IPS-18c (cell line): ENCODE results near the gene CPXM1.
A peak's percentile ranks its signal among the peaks of the same experiment; 100 is the strongest.

Experiments
- H3K4me3 ChIP-seq: 2 replicates; pipeline ENCODE4 v1.7.0; 2013; ENCODE audit warnings: low read depth, mild to moderate bottlenecking, low read length, moderate library complexity; ENCODE audit not compliant: insufficient read depth
- H3K9me3 ChIP-seq: one replicate; pipeline ENCODE4 v1.6.1; 2013; ENCODE audit warnings: mild to moderate bottlenecking, low read length, moderate library complexity; ENCODE audit not compliant: control insufficient read depth, insufficient read depth

CPXM1 gene

DNA sequence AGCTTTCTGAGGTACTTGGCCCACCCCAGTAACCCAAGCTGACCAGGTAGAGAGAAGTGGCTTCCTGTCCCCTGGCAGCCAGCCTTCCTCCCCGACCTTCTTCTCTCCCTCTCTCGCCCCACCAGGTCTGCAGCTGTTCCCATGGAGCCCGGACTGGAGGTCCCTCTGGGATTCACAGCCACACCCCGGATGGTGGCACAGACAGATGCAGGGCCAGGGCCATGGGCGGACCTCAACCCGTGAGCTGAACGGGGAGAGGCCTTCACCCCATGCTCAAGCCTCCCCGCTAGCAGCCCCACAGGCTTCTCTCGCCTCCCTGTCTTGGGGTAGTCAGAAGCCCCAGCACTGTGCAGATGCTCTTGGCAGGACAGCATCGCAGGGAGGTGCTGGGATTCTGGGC, 41.3 kb downstream of the CPXM1 start:
- no peaks in the 10 kb centered on the region for H3K9me3 ChIP-seq
- no peak overlapping the region for H3K4me3 ChIP-seq

GRCh38 chr20:2757969-2758368, 42.5 kb downstream of the CPXM1 start:
- no peak overlapping the region for H3K4me3 ChIP-seq
- no peaks in the 10 kb centered on the region for H3K9me3 ChIP-seq

DNA sequence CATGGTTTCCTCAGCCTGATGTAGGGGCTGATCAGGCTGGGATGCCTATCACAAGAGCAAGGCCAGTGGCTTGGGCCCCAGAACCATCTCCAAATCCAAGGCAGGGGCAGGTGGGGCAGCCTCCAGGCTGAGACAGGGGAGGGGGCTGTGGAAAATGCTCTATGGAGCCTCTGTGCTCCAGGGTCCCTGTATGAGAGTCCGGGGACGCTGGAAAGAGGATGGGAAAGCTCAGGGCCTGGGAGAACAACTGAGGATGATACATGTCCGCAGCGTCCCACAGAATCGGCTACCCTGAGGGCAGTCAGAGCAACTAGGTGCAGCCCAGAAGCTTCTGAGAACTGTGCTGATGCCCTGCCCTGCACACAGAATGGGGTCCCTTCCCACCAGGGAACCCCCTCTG, 43.4 kb downstream of the CPXM1 start:
- Histone ChIP-seq H3K4me3 (no peak overlapping the region), H3K9me3 (no peaks in the 10 kb centered on the region)

- H3K9me3 ChIP-seq = no peaks in the 10 kb centered on the region
- no peak overlapping the region for H3K4me3 ChIP-seq
These were observed 44.3 kb downstream of the CPXM1 start for GRCh38 chr20:2756056-2756611.

GRCh38 chr20:2755451-2756055, 44.9 kb downstream of the CPXM1 start:
- H3K4me3 ChIP-seq = no peak overlapping the region

DNA sequence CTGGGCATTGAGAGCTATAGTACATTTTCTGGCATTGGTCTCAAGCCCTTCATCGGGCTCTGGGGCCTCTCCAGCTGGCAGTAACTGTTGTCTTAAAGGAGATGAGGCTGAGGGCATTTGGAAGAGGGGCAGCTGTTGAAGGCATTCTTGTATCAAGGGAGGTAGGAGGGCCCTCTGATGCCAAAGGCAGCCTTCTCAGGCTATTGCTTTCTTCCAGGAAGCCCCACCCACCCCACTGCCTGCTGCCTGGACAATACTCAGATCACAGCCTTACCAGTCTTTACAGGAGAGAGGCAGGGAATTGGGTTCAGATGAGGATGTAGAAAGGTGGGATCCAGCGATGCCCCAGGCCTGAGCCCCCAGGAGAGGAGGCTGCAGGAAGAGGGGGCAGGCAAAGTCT, 46.0 kb downstream of the CPXM1 start:
- H3K9me3 ChIP-seq = no peaks in the 10 kb centered on the region
- H3K4me3 ChIP-seq = no peak overlapping the region

More at GRCh38 chr20:2755451-2756055, 44.9 kb downstream of the CPXM1 start:
- no peaks in the 10 kb centered on the region for H3K9me3 ChIP-seq

DNA sequence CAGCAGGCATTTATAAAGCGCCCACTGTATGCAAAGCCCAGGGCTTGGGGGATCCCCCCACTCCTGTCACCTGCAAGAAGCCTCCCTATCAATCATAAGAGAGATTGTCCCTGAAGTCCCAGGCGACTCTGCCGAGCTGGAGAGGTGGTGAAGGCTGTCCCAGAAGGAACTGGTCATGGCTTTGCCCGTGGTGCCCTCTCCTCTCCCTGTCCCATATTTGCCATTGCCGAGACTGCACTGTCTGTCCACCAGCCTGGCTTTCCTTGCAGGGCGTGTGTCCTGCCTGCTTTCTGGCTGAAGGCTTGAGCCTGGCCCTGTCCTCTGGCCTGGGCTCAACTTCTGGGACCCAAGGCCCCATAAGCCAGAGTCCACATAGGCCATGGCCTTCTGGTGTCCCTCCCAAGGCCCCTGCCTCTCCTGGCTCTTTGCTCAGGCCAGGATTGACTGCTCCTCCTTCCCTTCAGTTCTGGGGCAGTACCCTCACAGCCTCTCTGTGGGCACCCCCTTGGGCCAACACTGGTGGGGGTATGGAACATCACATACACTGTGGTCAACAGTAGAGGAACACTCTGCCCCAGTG, 46.9 kb downstream of the CPXM1 start:
- no peak overlapping the region for H3K4me3 ChIP-seq

GRCh38 chr20:2752567-2753460, 47.6 kb downstream of the CPXM1 start:
- H3K4me3 ChIP-seq = peak overlapping the region; percentile 66
- no peaks in the 10 kb centered on the region for H3K9me3 ChIP-seq

More for the DNA sequence above, 46.9 kb downstream of the CPXM1 start:
- H3K9me3 ChIP-seq = no peaks in the 10 kb centered on the region

DNA sequence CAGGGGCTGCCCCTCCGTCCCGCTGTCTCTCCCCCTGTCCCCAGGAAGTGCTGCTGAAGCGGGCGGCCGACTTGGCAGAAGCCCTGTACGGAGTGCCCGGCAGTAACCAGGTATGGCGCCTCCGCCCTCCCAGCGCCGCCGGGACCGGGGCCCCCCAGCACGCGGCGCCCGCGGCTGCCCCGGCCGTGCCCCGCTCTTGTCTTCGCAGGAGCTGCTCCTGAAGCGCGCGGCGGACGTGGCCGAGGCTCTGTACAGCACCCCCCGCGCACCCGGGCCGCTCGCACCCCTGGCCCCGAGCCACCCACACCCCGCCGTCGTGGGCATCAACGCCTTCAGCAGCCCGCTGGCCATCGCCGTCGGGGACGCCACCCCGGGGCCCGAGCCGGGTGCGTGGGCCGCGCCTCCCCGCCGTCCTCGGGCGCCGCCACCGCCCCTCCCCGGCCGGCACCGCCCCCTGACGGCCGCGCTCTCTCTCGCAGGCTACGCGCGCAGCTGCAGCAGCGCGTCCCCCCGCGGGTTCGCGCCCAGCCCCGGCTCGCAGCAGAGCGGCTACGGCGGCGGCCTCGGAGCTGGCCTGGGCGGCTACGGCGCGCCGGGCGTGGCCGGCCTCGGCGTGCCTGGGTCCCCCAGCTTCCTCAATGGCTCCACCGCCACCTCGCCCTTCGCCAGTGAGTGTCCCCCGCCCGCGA, 48.4 kb downstream of the CPXM1 start:
- peak overlapping the region; percentile 66 for H3K4me3 ChIP-seq
- no peaks in the 10 kb centered on the region for H3K9me3 ChIP-seq

DNA sequence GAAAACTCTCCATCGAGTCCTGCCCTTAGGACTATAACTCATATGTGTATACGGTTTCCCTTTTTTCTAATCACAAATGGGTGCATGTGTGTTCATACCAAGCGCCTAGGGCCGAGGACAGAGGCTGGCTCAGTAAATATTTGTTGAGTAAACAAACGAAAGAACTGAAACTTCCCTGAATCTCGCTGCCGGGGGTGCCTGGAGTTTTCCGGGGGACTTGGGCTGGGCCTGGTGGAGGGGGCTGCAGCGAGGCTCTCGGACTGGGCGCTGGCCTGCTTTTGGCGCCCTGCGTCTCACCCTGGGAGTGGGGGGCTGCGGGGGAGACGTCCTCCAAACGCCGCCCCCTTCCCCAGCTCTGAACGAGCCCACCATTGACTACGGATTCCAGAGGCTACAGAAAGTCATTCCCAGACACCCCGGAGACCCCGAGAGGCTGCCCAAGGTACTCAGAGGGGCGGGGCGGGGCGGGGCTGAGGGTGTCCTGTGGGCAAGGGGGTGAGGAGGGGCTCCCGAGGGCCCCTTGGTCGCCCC, 49.0 kb downstream of the CPXM1 start:
- Histone ChIP-seq H3K9me3 (no peaks in the 10 kb centered on the region), H3K4me3 (peak overlapping the region; percentile 50)

DNA sequence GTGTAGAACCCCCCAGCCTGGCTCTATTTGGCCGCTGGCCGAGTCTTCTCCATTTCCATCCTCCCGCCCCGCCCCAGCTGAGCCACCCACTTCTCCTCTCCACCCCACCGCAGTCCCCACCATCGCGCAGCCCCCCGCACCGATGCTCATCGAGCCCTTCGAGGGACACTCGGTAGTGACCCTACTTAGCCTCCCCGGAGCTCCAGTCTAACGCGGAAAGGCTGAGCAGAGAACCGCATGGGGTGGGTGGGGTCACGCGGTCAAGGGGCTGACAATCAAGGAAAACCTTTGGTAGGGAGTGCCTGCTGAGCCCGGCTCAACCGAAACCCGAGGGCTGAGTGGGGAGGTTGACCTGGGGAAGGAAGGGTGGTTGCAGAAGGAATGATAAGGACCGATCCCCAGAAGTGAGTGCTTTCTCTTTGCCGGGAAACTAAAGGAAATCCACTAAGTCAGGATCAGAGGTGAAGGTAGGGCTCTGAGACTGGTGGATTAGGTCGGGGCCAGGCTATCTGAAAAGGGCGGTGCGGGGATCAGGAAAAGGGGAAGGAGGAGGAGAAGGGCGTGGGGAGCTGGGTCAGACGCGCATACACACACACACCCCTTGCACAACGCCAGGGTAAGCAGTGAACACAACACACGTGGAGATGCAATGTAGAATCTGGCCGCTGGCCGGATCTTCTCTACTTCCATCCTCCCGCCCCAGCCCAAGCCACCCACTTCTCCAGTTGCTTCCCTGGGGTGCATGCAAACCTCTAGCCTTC, 49.8 kb downstream of the CPXM1 start:
- H3K4me3 ChIP-seq = peak overlapping the region; percentile 50
- no peaks in the 10 kb centered on the region for H3K9me3 ChIP-seq

DNA sequence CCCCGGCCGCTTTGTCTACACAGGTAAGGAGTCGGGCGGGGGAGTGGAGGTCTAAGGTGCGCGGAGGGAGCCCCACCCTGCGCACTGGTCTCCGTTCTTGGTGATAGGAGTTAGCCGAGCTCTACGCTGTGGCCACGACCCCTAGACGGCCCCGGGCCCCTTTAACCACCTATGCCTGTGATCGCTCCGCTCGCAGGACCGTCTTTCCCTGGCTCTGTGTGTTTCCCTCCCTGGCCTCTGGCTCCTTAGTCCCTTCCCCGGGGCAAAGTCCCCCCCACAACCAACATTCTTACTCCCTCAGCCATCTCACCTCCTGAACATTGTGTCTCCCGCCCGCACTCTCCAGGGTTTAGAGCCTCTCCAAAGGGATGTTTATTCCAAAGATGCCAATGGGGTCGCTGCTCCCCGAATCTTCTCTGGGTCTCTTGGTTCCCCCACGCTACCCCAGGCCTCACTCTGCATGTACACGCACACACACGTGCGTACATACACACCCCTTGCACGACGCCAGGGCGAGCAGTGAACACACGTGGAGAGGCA, 50.4 kb downstream of the CPXM1 start:
- Histone ChIP-seq H3K4me3 (peak overlapping the region; percentile 50), H3K9me3 (no peaks in the 10 kb centered on the region)

DNA sequence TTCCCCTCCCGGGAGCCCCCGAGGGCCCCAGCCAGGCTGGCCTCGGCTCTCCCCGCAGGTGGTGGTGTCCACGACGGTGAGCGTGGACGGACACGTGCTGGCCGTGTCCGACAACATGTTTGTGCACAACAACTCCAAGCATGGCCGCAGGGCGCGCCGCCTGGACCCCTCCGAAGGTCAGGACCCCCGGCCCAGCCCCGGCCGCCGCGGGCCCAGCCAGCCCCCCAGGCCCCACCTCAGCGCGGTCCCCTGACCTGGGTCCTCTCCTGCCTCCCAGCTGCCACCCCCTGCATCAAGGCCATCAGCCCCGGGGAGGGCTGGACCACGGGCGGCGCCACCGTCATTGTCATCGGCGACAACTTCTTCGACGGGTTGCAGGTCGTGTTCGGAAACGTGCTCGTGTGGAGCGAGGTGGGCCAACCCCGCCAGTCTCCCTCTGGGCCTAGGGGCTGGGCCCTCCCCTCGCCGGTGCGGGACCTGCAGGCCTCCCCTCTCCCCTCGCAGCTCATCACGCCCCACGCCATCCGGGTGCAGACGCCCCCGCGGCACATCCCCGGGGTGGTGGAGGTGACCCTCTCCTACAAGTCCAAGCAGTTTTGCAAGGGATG, 51.0 kb downstream of the CPXM1 start:
- Histone ChIP-seq H3K4me3 (peak overlapping the region; percentile 50), H3K9me3 (no peaks in the 10 kb centered on the region)

DNA sequence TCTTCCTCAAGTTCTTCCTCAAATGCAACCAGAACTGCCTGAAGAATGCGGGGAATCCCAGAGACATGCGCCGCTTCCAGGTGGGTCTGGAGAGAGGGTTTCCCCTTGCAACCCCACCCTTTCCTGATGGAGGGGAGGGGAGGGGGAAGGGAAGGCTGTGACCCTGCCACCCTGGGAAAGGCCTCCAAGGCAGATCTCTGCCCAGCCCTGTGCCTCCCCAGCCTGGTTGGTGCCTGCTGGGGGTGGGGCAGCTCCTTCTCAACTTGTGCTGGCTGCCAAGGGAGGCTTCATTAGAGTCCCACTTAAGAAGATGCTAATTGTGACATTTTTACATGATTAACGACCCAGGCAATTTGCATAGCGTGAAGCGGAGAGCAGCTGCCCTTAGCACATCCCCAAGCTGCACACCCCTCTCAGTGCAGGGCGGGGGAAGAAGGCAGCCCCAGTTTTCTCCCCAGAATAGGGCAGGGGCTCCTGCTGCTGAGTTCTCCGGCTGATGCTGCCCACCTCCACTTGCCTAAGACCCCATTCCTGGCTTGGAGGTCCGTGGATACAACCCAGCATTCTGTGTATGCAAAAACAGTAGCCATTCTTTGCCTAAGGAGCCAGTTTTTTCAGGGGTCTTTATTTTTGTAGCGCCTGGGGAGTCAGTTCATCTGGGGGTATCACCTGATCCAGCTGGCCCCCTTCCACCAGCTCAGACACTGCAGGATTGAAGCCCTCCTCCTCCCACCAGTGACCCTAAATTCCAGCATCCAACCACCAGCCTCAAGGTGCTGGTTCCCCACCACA, 51.7 kb downstream of the CPXM1 start:
- Histone ChIP-seq H3K4me3 (peak overlapping the region; percentile 34), H3K9me3 (no peaks in the 10 kb centered on the region)

- Histone ChIP-seq H3K4me3 (no peak overlapping the region), H3K9me3 (no peaks in the 10 kb centered on the region)
These were observed 52.7 kb downstream of the CPXM1 start for GRCh38 chr20:2747676-2748235.
